Epithelial cell of esophagus (primary cell): ENCODE data around the gene NUP62.
A peak's percentile ranks its signal among the peaks of the same experiment; 100 is the strongest.

Experiments
- DNase-seq: peaks from one replicate; pipeline ENCODE4 v3.0.0; 2010; ENCODE audit warnings: low read depth
- H3K4me3 ChIP-seq: 2 replicates; pipeline ENCODE4 v1.5.1; 2011; ENCODE audit warnings: mild to moderate bottlenecking, low read length, control low read depth
- TF ChIP-seq, protein P1 (sequence below): IDR thresholded peaks from 2 replicates; pipeline ENCODE4 v1.5.1; 2011; ENCODE audit warnings: low read depth, mild to moderate bottlenecking, low read length, control low read depth, inconsistent platforms; ENCODE audit not compliant: insufficient read depth; ENCODE audit errors: missing control alignments

NUP62 gene

DNA sequence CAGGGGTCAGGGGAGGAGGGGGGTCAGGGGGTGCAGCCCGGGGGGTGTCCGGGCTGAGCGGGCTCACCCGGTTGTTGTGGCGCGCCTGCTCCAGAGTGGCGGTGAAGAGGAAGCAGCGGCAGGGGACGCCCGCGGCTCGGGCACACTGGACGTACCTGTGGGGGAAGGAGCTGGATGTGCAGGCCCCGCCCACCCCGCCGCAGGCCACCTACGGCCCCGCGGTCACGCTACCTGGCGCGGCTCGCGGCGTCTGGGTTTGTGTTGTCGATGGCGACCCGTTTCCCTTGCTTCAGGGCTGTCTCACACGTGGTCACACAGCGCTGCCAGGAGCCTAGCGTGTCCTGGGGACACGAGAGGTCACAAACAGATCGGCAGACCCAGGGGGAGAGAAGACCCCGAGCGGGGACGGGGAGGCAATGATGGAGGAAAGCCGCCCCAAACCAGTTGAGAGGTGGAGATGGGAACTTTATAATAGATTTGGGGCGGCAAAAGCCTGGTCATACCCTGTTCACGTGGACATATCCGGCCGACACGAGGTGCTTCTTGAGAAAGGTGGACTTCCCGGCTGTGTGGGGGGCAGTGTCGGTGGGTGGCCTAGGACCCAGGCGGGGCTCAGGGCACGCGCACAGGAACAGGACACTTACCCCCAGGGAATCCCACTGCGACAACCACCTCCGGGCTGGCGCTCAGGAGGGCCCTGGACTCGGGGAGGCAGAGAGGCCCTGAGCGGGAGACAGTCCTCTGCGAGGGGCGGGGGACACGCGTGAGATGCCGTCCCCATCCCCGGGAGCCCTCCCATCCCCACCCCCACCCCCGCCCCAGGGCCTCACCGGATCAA lies 67.5 kb downstream of the NUP62 start:
- DNase-seq = peak; percentile 24
- TF ChIP-seq, protein P1, sequence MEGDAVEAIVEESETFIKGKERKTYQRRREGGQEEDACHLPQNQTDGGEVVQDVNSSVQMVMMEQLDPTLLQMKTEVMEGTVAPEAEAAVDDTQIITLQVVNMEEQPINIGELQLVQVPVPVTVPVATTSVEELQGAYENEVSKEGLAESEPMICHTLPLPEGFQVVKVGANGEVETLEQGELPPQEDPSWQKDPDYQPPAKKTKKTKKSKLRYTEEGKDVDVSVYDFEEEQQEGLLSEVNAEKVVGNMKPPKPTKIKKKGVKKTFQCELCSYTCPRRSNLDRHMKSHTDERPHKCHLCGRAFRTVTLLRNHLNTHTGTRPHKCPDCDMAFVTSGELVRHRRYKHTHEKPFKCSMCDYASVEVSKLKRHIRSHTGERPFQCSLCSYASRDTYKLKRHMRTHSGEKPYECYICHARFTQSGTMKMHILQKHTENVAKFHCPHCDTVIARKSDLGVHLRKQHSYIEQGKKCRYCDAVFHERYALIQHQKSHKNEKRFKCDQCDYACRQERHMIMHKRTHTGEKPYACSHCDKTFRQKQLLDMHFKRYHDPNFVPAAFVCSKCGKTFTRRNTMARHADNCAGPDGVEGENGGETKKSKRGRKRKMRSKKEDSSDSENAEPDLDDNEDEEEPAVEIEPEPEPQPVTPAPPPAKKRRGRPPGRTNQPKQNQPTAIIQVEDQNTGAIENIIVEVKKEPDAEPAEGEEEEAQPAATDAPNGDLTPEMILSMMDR = no peak
- H3K4me3 ChIP-seq = no peak overlapping the region

DNA sequence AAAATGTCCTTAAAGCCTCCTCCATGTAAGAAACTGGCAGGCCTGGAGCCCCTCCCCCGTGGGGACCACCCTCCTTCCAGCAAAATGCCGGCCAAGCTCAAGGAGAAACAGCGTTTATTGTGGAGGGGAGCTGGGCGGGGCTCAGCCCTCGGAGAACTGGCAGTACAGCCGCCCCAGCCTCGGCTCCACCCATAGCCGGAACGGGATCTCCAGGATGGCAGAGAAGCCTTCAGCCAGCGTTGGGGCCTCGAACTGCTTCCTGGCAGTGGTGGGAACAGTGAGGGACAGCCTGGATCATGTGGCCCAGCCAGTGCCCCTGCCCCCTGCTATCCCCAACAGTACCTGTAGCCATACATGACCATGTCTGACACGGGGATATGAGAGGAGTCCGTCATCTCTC lies 68.2 kb downstream of the NUP62 start:
- peak; percentile 47 for DNase-seq
- TF ChIP-seq, protein P1 = no peak
- no peak overlapping the region for H3K4me3 ChIP-seq

DNA sequence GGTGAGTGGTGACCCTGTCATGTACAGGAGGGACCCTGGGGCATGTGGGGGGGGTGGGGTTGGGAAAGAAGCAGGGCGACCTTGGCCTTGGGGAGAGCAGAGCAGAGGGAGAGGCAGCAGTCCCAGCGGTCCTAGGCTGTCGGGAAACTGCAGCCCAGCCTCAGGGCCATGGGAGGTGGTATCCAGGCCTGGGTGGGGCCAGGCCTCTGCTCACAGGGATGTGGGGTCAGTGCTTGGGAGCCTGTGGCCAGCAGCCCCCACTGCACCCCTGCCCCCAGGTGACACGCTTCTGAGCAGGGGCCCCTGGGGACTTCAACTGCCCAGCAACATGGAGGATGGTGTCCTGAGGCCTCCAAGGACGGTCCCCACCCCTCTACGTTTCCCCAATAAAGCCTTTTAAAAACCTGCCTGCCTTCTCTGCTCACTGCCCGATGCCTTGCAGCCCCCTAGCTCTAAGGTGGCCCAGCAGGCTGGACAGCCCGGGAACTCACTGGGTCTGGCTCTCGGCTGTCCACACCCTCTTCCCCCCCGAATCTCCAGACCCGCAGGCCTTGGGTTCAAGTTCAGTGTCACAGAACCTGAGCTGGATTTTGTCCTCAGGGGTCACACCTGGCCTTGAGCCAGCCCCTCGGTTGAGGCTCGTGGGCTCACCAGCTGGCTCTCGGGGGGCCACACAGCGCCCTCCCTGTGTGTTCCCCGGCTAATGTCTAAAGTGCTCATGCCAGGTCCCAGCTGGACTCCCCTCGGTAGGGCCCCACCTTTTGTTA lies 68.8 kb downstream of the NUP62 start:
- TF ChIP-seq, protein P1 = no peak
- DNase-seq = no peak
- H3K4me3 ChIP-seq = no peak overlapping the region

DNA sequence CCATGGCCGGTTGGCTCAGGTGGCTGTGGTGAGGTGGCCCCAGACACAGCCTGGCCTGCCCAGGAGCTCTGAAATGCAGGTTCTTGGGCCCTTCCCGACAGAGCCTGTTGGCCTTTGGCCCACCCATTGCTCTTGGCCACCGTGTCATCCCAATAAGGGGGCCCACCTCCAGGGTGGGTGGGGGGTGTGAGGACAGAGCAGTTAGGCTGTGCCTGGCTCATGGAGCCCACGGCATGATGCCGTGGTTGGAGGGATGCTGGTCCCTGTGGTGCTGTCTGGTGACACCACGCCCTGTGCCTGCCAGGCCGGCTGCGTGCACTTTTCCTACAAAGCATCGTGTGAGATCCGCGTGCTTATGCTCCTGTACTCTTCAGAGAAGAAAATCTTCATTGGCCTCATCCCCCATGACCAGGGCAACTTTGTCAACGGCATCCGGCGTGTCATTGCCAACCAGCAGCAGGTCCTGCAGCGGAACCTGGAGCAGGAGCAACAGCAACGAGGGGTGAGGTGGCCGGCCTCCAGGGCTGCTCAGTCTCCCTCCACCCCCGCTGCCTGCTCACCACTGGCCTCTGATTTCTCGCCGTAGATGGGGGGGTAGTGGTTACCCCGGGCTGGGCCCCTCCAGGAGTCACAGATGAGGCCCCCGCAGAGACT lies 69.5 kb downstream of the NUP62 start:
- no peak overlapping the region for H3K4me3 ChIP-seq
- TF ChIP-seq, protein P1 = no peak
- no peak for DNase-seq

DNA sequence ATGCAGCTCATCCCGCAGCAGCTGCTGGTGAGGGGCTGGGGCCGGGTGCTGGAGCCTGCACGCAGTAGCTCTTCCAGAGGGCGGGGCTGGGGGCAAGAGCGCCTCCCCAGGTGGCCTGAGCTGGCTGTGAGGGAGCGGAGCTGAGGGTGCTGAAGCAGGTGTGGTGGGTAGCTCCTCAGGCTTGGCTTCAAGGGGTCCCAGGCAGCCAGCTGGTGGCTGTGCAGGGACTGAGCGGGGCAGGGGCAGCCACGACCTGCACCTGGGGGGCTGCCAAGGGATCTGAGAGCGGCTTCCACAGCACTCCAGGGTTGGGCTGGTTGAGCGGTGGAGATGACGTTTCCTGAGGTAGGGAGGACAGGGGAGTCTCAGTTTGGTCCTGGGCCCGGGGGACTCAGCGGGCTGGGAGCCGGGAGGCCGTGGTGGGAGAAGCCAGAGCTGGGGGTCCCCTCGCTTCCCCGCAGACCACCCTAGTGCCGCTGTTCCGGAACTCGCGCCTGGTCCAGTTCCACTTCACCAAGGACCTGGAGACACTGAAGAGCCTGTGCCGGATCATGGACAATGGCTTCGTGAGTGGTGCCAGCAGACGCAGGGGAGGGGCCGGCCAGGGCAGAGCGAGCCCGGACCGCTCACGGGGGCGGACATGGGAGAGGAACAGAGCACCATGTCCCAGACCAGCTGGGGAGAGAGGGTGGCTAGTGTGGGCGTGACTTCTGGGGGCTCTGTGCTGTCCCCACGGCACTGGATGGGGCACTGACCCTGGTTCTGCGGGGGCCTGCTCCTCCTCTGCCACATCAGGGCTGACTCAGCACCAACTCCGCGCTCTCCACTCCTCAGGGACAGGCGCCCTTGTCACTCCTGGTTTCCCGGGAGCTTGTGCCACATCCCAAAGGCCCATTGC lies 71.0 kb downstream of the NUP62 start:
- H3K4me3 ChIP-seq = no peak overlapping the region
- DNase-seq = no peak
- TF ChIP-seq, protein P1 = no peak

DNA sequence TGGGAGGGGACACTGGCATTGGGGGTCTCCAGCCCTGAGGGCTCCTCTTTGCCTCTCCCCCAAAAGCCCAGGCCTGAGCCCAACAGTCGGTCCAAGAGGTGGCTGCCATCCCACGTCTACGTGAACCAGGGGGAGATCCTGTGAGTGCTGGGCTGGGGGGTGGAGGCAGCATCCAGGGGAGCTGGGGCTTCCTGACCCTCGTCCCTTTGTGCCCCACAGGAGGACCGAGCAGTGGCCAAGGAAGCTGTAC lies 71.5 kb downstream of the NUP62 start:
- DNase-seq = no peak
- TF ChIP-seq, protein P1 = no peak
- H3K4me3 ChIP-seq = no peak overlapping the region
